Right lobe of liver (tissue), 6 donors: ENCODE measurements around the gene CDC25C. TPM values are rescaled to one million over a fixed set of nuclear protein-coding genes. Genes with fewer than 3 reads are reported as not detected.
A peak's percentile ranks its signal among the peaks of the same experiment; 100 is the strongest.

Experiments
- ATAC-seq, 4 donors: fragments of 200-7000 bp; cut with Tn5 transposase; one replicate each; pipeline ENCODE4 v1.9.1; 2020; ENCODE audit warnings: mild to moderate bottlenecking in 4 of 4, moderate library complexity in 4 of 4
- DNase-seq, 3 donors: peaks; one replicate each; pipeline ENCODE4 v3.0.0-alpha.2; 2020
- H3K27ac ChIP-seq, 3 donors: fragments of 200-600 bp; one replicate each; pipeline ENCODE4 v1.8.0; 2022
- H3K27me3 ChIP-seq, 2 donors: fragments of 200-600 bp; one replicate each; pipeline ENCODE4 v1.8.0; 2022
- H3K36me3 ChIP-seq, 4 donors: fragments of 200-600 bp; sonication (generic) in 1 of 4; one replicate each; pipeline versions ENCODE4 v1.5.1 to v1.8.0; 2017 to 2022; ENCODE audit warnings: control low read depth in 1 of 4
- H3K4me1 ChIP-seq, 4 donors: fragments of 200-600 bp; sonication (generic) in 1 of 4; one replicate each; pipeline versions ENCODE4 v1.5.1 to v1.8.0; 2017 to 2022; ENCODE audit warnings: control low read depth in 1 of 4
- H3K4me3 ChIP-seq, 3 donors: fragments of 200-600 bp; one replicate each; pipeline ENCODE4 v1.8.0; 2022
- H3K9me3 ChIP-seq, 4 donors: fragments of 200-600 bp; sonication (generic) in 1 of 4; one replicate each; pipeline versions ENCODE4 v1.5.1 to v1.8.0; 2017 to 2022; ENCODE audit warnings: control low read depth in 1 of 4
- POLR2A ChIP-seq: fragments of 450-650 bp; IDR thresholded peaks from one replicate; pipeline ENCODE4 v1.6.1; 2017; ENCODE audit warnings: antibody characterized with exemption, mild to moderate bottlenecking
- WGBS: methylation state at CpG from one replicate; pipeline ENCODE4 v1.1.6; 2018; ENCODE audit warnings: low coverage, low lambda C conversion rate; ENCODE audit not compliant: insufficient coverage; ENCODE audit errors: missing lambda C conversion rate; 5-methylcytosine and 5-hydroxymethylcytosine counted together
- intact Hi-C, 2 donors: fragments of 100-400 bp; cut with DNase I; formaldehyde crosslinking; loops; one replicate each; pipeline versions ENCODE4 v1.11.2 to v1.14.1; 2022
- total RNA-seq, 6 experiments: library from RNA; depleted of rRNA in 2 of 6; stranded (reverse); fragments of >200 nt in 2 of 6; fragmentation: NEBNext Ultra II Directional in 3 of 6; extraction: Animal tissue kit (Norgen Biotek cat#: 25700) in 3 of 6; gene quantifications; one replicate each; pipeline versions ENCODE4 v1.1.0 to v1.2.4, GENCODE V29; 2016 to 2023
- TF ChIP-seq, protein P1 (sequence below), 4 donors: fragments of 200-600 bp in 3 of 4; fragments of 450-650 bp in 1 of 4; IDR thresholded peaks; one replicate each; pipeline versions ENCODE4 v1.5.1 to v1.8.0; 2016 to 2022; ENCODE audit warnings: antibody characterized with exemption in 4 of 4, mild to moderate bottlenecking in 2 of 4
- donor health status: DM: no; HTN: yes; CAD: no.
- donor health status: DM: no; HTN: no; CAD: no.
- donor health status: DM: no; HTN: no; CAD: no.
- donor health status: DM: no; HTN: yes; CAD: no.
- donor health status: DM: no; HTN: yes; CAD: no.

The CDC25C gene
- total RNA-seq, 6 experiments from 2014 or later = 0.18 to 0.43 (median 0.24) TPM; not detected in 3

- no peak for ATAC-seq
- no peaks in the 10 kb centered on the region for H3K9me3 ChIP-seq
- TF ChIP-seq, protein P1, sequence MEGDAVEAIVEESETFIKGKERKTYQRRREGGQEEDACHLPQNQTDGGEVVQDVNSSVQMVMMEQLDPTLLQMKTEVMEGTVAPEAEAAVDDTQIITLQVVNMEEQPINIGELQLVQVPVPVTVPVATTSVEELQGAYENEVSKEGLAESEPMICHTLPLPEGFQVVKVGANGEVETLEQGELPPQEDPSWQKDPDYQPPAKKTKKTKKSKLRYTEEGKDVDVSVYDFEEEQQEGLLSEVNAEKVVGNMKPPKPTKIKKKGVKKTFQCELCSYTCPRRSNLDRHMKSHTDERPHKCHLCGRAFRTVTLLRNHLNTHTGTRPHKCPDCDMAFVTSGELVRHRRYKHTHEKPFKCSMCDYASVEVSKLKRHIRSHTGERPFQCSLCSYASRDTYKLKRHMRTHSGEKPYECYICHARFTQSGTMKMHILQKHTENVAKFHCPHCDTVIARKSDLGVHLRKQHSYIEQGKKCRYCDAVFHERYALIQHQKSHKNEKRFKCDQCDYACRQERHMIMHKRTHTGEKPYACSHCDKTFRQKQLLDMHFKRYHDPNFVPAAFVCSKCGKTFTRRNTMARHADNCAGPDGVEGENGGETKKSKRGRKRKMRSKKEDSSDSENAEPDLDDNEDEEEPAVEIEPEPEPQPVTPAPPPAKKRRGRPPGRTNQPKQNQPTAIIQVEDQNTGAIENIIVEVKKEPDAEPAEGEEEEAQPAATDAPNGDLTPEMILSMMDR (IDR thresholded peaks at IDR 0.05) = no peak
- no peak for TF ChIP-seq POLR2A
- no peaks in the 10 kb centered on the region for H3K27me3 ChIP-seq
- H3K4me1 ChIP-seq = peaks cover 0 to 6% (median 0%) of the 10 kb centered on the region in 4 donors
- 87% methylated on average over 2 of the region's 4 CpGs for WGBS
- intact Hi-C loops = no loop called here
- no peak for DNase-seq
- no peak overlapping the region for H3K4me3 ChIP-seq
- H3K27ac ChIP-seq = no peak overlapping the region
- no peaks in the 10 kb centered on the region for H3K36me3 ChIP-seq
Measured at GRCh38 chr5:138246822-138247221, 84.8 kb downstream of the CDC25C start.

DNA sequence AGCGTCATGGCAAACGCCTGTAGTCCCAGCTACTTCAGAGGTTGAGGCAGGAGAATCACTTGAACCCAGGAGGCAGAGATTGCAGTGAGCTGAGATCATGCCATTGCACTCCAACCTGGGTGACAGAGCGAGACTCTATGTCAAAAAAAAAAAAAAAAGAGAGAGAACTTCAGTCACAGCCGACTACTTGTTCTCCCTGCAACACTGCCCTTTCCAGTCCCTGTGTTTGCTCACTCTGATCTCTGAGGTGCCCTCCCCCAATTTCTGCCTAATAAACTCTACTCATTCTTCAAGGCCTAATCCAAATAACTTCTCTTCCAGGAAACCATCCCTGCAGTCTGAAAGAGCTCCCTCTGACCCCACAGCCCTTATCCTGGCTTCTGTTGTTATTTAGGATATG lies 85.3 kb downstream of the CDC25C start:
- WGBS = 93% methylated on average over 3 of the region's 4 CpGs
- no peak for DNase-seq
- no peak for ATAC-seq

DNA sequence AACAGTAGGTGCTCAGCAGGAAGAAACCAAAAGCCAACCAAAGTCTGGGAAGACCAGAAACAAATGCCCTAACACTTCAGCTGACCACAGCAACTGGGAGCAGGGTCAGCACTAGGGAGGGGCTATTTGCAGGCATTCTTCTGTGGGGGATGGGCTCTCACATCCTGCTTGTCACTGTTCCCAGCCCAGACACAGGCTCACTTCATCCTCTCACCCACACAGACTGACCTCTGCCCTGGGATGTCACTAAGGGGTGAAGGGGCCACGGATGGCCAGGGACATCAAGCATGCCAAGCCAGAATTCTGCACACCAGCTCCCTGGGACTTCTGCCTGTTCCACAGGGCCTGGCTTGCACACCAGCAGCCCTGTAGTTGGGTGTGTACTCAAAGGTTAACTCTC lies 85.9 kb downstream of the CDC25C start:
- peaks cover 0 to 12% (median 3%) of the 10 kb centered on the region in 4 donors for H3K4me1 ChIP-seq
- H3K27ac ChIP-seq = no peak overlapping the region
- H3K4me3 ChIP-seq = no peak overlapping the region
- intact Hi-C loops = no loop called here
- ATAC-seq = peak in 2 of 4 donors; percentile 6 to 56
- 0% methylated on average over 1 of the region's 1 CpG for WGBS
- H3K27me3 ChIP-seq = no peaks in the 10 kb centered on the region
- no peaks in the 10 kb centered on the region for H3K9me3 ChIP-seq
- no peak for TF ChIP-seq POLR2A
- TF ChIP-seq, protein P1 (IDR thresholded peaks at IDR 0.05) = no peak
- no peaks in the 10 kb centered on the region for H3K36me3 ChIP-seq
- DNase-seq = peak in 2 of 3 donors; percentile 20 to 53

More for the DNA sequence above, 85.3 kb downstream of the CDC25C start:
- H3K27ac ChIP-seq = no peak overlapping the region
- H3K9me3 ChIP-seq = no peaks in the 10 kb centered on the region
- TF ChIP-seq POLR2A = no peak
- TF ChIP-seq, protein P1 (IDR thresholded peaks at IDR 0.05) = no peak
- peaks cover 0 to 11% (median 2%) of the 10 kb centered on the region in 4 donors for H3K4me1 ChIP-seq
- no peak overlapping the region for H3K4me3 ChIP-seq
- intact Hi-C loops = no loop called here
- H3K36me3 ChIP-seq = no peaks in the 10 kb centered on the region
- no peaks in the 10 kb centered on the region for H3K27me3 ChIP-seq

- Histone ChIP-seq H3K27me3 (no peaks in the 10 kb centered on the region), H3K36me3 (no peaks in the 10 kb centered on the region), H3K4me3 (no peak overlapping the region), H3K9me3 (no peaks in the 10 kb centered on the region), H3K27ac (no peak overlapping the region), H3K4me1 (peaks cover 0 to 12% (median 3%) of the 10 kb centered on the region in 4 donors)
- intact Hi-C loops = no loop called here
- ATAC-seq (no peak), DNase-seq (no peak)
- no peak for TF ChIP-seq POLR2A
- TF ChIP-seq, protein P1 (IDR thresholded peaks at IDR 0.05) = no peak
- WGBS = 83% methylated on average over 1 of the region's 2 CpGs
Measured at GRCh38 chr5:138243794-138244193, 87.8 kb downstream of the CDC25C start.
